ENCODE results near the gene MTUS2. TPM values are rescaled to one million over a fixed set of nuclear protein-coding genes. Genes with fewer than 3 reads are reported as not detected.

The MTUS2 gene
- total RNA-seq, 1 donor from 2014 or later, result 0.67 TPM

- H3K27ac ChIP-seq, result no peak overlapping the region
- Mint-ChIP-seq H3K4me1 (peaks cover 32% of the 10 kb centered on the region), H3K9me3 (no peaks in the 10 kb centered on the region), H3K36me3 (no peaks in the 10 kb centered on the region), H3K27ac (no peak overlapping the region), H3K27me3 (ENCODE audit: insufficient read depth, low read depth) (peaks cover 2% of the 10 kb centered on the region), H3K4me3 (no peak overlapping the region)
- H3K9ac ChIP-seq, result no peak overlapping the region
- no peaks in the 10 kb centered on the region for H3K36me3 ChIP-seq
- H3K4me3 ChIP-seq, result no peak overlapping the region
- no peaks in the 10 kb centered on the region for H3F3A ChIP-seq (ENCODE audit: low read depth)
- no peaks in the 10 kb centered on the region for H3K79me2 ChIP-seq (ENCODE audit: low read depth)
- DNase-seq (ENCODE audit: low spot score), result no peak
- no peaks in the 10 kb centered on the region for H4K20me1 ChIP-seq (ENCODE audit: low read depth)
- H3K4me1 ChIP-seq, result no peaks in the 10 kb centered on the region
- no peaks in the 10 kb centered on the region for H3K9me3 ChIP-seq (ENCODE audit: low read depth)
- no peaks in the 10 kb centered on the region for H3K27me3 ChIP-seq
- TF ChIP-seq EZH2phosphoT487 (IDR thresholded peaks at IDR 0.05), result no peak
- no peak overlapping the region for H2AFZ ChIP-seq (replicated peaks)
- no peak overlapping the region for H3K4me2 ChIP-seq
These were observed 685.8 kb downstream of the MTUS2 start for GRCh38 chr13:29505950-29506349.

GRCh38 chr13:29507356-29507755 is 687.2 kb downstream of the MTUS2 start:
- no peak overlapping the region for H3K4me2 ChIP-seq
- H2AFZ ChIP-seq (replicated peaks), result no peak overlapping the region
- Mint-ChIP-seq H3K9me3 (no peaks in the 10 kb centered on the region), H3K4me3 (no peak overlapping the region), H3K27me3 (ENCODE audit: insufficient read depth, low read depth) (no peaks in the 10 kb centered on the region), H3K27ac (peak overlapping the region; percentile 63), H3K4me1 (peaks cover 38% of the 10 kb centered on the region), H3K36me3 (peaks cover 3% of the 10 kb centered on the region)
- no peak for DNase-seq (ENCODE audit: low spot score)
- H3K4me1 ChIP-seq, result no peaks in the 10 kb centered on the region
- H3K9me3 ChIP-seq (ENCODE audit: low read depth), result no peaks in the 10 kb centered on the region
- H3K27ac ChIP-seq, result no peak overlapping the region
- no peak overlapping the region for H3K4me3 ChIP-seq
- H3K9ac ChIP-seq, result no peak overlapping the region
- TF ChIP-seq EZH2 (IDR thresholded peaks at IDR 0.05) (no peak), EZH2phosphoT487 (IDR thresholded peaks at IDR 0.05) (no peak)
- TF ChIP-seq, protein P1, sequence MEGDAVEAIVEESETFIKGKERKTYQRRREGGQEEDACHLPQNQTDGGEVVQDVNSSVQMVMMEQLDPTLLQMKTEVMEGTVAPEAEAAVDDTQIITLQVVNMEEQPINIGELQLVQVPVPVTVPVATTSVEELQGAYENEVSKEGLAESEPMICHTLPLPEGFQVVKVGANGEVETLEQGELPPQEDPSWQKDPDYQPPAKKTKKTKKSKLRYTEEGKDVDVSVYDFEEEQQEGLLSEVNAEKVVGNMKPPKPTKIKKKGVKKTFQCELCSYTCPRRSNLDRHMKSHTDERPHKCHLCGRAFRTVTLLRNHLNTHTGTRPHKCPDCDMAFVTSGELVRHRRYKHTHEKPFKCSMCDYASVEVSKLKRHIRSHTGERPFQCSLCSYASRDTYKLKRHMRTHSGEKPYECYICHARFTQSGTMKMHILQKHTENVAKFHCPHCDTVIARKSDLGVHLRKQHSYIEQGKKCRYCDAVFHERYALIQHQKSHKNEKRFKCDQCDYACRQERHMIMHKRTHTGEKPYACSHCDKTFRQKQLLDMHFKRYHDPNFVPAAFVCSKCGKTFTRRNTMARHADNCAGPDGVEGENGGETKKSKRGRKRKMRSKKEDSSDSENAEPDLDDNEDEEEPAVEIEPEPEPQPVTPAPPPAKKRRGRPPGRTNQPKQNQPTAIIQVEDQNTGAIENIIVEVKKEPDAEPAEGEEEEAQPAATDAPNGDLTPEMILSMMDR (IDR thresholded peaks at IDR 0.05), result no peak
- H3K36me3 ChIP-seq, result no peaks in the 10 kb centered on the region
- H3F3A ChIP-seq (ENCODE audit: low read depth), result no peaks in the 10 kb centered on the region
- H4K20me1 ChIP-seq (ENCODE audit: low read depth), result no peaks in the 10 kb centered on the region
- H3K79me2 ChIP-seq (ENCODE audit: low read depth), result no peaks in the 10 kb centered on the region
- no peaks in the 10 kb centered on the region for H3K27me3 ChIP-seq

DNA sequence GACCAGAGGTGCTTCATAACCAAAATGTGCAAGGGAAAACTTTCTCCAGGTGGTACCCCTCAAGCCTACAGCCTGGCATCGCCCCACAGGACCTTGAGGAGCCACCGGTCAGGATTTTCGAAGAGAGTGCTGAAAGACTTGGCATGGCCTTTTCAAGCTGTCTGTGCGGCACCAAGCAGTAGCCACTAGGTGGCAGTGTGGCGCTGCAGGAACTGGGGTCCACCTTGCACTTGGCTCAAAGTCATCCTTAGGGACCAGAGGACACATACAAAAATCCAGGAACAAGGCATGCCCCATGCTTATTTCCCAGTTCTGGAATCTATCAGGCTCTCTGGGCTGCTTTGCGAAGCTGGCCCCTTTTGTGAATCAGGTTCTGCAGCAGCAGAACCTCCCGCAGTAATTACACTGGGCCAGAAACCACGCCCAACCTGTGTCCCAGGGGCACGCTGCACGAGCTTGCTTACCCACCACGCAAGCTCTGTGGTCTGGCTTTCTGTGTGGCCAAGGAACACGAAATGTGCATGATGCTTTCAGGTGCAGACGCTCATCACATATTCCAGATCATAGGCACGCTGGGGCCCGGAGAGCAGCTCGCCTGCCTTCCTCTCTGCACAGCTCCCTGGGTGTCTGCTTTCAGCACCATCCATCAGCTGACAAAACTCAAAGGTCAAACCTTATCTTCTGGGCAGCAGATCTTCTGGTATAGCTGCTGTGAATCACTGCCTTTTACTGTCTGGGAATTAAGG is 688.2 kb downstream of the MTUS2 start:
- Mint-ChIP-seq H3K27me3 (ENCODE audit: insufficient read depth, low read depth) (no peaks in the 10 kb centered on the region), H3K27ac (no peak overlapping the region), H3K4me1 (peaks cover 38% of the 10 kb centered on the region), H3K36me3 (peaks cover 3% of the 10 kb centered on the region), H3K4me3 (no peak overlapping the region), H3K9me3 (no peaks in the 10 kb centered on the region)
- H3K79me2 ChIP-seq (ENCODE audit: low read depth), result no peaks in the 10 kb centered on the region
- H3K27ac ChIP-seq, result no peak overlapping the region
- H3K27me3 ChIP-seq, result no peaks in the 10 kb centered on the region
- no peaks in the 10 kb centered on the region for H4K20me1 ChIP-seq (ENCODE audit: low read depth)
- H3F3A ChIP-seq (ENCODE audit: low read depth), result no peaks in the 10 kb centered on the region
- no peaks in the 10 kb centered on the region for H3K36me3 ChIP-seq
- no peak overlapping the region for H3K4me2 ChIP-seq
- H3K9me3 ChIP-seq (ENCODE audit: low read depth), result no peaks in the 10 kb centered on the region
- H3K9ac ChIP-seq, result no peak overlapping the region
- H3K4me1 ChIP-seq, result no peaks in the 10 kb centered on the region
- no peak overlapping the region for H2AFZ ChIP-seq (replicated peaks)
- peak; percentile 85 for DNase-seq (ENCODE audit: low spot score)
- H3K4me3 ChIP-seq, result no peak overlapping the region
- no peak for TF ChIP-seq EZH2 (IDR thresholded peaks at IDR 0.05)
- TF ChIP-seq, protein P1 (IDR thresholded peaks at IDR 0.05), result peak; percentile 94

GRCh38 chr13:29508876-29509252 is 688.7 kb downstream of the MTUS2 start:
- Histone ChIP-seq H3K27ac (no peak overlapping the region), H3K4me2 (no peak overlapping the region)

More at GRCh38 chr13:29508876-29509252, 688.7 kb downstream of the MTUS2 start:
- Histone ChIP-seq H3K9ac (no peak overlapping the region), H3K9me3 (ENCODE audit: low read depth) (no peaks in the 10 kb centered on the region), H3F3A (ENCODE audit: low read depth) (no peaks in the 10 kb centered on the region), H3K79me2 (ENCODE audit: low read depth) (no peaks in the 10 kb centered on the region), H3K4me3 (no peak overlapping the region), H4K20me1 (ENCODE audit: low read depth) (no peaks in the 10 kb centered on the region), H3K4me1 (no peaks in the 10 kb centered on the region), H3K27me3 (no peaks in the 10 kb centered on the region), H2AFZ (replicated peaks) (no peak overlapping the region), H3K36me3 (no peaks in the 10 kb centered on the region)
- TF ChIP-seq, protein P1 (IDR thresholded peaks at IDR 0.05), result no peak
- TF ChIP-seq EZH2 (IDR thresholded peaks at IDR 0.05) (no peak), EZH2phosphoT487 (IDR thresholded peaks at IDR 0.05) (no peak)
- no peaks in the 10 kb centered on the region for H3K27me3 Mint-ChIP-seq (ENCODE audit: insufficient read depth, low read depth)
- peaks cover 8% of the 10 kb centered on the region for H3K36me3 Mint-ChIP-seq
- H3K4me3 Mint-ChIP-seq, result no peak overlapping the region
- DNase-seq (ENCODE audit: low spot score), result no peak
- H3K27ac Mint-ChIP-seq, result no peak overlapping the region
- H3K9me3 Mint-ChIP-seq, result no peaks in the 10 kb centered on the region
- peaks cover 38% of the 10 kb centered on the region for H3K4me1 Mint-ChIP-seq

All from neural progenitor cell (in vitro differentiated cells).